NCI-H524 (cell line): Measurements from ENCODE around the gene AHCYL2.
A peak's percentile ranks its signal among the peaks of the same experiment; 100 is the strongest.

Experiments
- DNase-seq, 2 experiments: peaks; one replicate each; lab custom pipeline; 2025; lab: John Stamatoyannopoulos, UW

Gene AHCYL2

GRCh38 chr7:129244220-129244619, 19.4 kb downstream of the AHCYL2 start:
- no peak for DNase-seq

DNA sequence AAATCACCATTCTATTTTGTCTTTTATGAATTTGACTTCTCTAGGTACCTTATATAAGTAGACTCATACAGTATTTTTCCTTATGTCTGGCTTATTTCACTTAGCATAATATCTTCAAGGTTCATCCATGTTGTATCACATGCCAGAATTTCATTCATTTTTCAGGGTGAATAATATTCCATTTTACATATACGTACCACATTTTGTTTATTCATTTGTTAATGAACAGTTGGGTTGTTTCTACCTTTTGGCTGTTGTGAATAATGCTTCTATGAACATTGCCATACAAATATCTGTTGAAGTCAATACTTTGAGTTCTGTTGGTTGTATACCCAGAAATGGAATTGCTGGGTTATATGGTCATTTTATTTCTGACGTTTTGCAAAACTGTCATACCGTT, 20.7 kb downstream of the AHCYL2 start:
- DNase-seq, result no peak

DNA sequence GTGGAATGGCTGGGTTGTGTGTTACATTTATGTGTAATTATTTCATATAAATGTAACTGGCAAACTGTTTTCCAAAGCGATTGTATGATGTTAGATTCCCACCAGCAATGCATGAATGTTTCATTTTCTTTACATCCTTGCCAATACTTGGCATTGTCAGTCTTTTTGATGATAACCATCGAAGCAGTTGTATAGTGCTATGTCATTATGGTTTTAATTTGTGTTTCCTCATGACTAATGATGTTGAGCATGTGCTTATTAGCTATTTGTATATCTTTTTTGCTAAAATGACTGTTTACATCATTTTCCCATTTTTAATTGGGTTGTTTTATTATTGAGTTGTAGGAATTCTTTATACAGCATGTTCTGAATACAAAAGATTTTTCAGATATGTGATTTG, 22.3 kb downstream of the AHCYL2 start:
- DNase-seq, result no peak

DNA sequence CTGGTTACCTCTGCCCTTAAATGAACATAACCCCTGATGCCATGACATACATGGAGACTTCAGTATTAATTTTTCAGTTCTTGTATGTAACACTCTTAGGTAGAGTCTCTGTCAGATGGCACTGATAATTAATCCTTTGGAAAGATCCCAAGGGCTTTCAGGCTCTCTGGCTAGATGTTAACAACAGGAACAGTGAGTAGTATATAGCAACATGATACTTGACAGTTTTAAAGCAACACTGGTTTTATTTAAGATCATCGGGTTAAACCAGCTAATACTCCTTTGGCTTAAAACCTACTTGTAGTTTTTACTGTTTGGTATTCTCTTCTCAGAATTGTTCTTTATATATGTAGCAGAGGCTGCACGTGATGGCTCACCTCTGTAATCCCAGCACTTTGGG, 27.3 kb downstream of the AHCYL2 start:
- DNase-seq, result peak; percentile 88 to 96

GRCh38 chr7:129252603-129253002, 27.8 kb downstream of the AHCYL2 start:
- peak in 1 of 2 experiments; percentile 24 for DNase-seq

- DNase-seq, result no peak
Observed at GRCh38 chr7:129255800-129256199, 31.0 kb downstream of the AHCYL2 start.

GRCh38 chr7:129256221-129256620, 31.4 kb downstream of the AHCYL2 start:
- no peak for DNase-seq

DNA sequence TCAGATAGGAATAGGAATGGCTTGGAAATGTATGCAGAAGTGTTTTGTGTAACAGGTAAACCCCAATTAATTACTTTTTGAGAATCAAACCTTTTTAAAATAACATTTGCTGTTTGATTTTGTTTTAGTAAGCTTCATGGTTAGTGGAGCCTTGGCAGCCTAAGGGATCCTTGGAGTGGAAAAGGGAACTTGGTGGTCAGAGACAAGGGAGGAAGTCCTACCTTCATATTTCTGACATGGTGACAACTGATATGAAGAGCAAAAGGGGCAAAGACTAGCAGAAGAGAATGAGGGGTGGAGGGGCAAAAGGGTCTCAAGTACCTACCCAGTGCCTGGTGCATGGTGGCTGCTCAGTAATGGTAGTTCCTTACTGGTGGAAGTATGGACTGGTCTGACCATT, 32.3 kb downstream of the AHCYL2 start:
- DNase-seq, result no peak

DNA sequence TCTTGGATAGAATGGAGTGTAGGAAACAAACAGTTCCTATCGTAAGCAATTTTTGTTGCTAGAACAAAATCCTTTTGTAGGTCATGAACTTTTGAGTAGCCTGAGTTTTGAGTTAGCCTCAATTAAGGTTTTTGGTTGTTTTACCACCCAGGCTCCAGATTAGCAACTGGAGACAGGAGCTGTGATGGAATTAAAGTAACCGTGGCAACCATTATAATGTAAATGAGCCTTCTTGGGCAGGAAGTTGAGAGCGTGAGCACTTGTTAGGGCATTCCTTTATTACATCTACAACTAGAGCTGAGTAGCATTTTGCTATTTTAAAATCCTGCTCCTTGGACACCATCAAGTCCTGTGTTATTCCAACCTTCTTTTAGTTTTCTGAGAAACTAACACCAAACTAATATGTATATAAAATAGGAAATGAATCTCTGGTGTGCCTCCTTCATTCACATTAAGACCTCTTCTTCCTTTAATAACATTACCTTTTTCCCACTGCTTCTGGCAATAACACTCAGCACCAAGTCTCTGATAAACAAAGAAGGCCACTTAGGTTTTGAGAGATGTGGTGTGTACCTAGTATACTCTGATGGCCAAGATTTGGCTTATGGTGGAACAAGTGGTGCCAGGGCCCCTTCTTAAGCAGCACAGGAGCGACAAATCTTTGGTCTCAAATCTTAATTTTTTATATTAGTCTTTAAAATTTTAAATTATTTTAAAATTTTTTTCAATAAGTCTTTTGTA, 34.0 kb downstream of the AHCYL2 start:
- DNase-seq, result peak in 1 of 2 experiments; percentile 30

- DNase-seq, result no peak
Observed at GRCh38 chr7:129262324-129262723, 37.5 kb downstream of the AHCYL2 start.

DNA sequence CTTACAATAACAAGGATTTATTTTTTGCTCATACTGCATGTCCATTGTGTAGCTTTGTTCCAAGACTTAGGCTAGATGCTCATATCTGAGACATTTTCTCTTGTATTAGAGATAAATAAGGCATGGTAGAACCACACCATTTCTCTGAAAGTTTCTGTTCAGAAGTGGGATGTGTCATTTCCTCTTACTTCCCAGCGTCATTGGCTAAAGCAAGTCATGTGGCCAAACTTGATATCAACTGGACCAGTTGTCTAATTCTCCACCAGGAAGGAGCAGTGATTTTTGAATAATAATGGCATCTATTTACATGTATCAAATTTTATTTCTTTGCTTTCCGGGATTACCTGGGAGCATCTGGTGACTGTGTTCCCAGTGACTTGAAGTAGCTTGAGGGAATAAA, 38.3 kb downstream of the AHCYL2 start:
- DNase-seq, result peak in 1 of 2 experiments; percentile 10

- DNase-seq, result no peak
Observed at GRCh38 chr7:129264534-129264933, 39.7 kb downstream of the AHCYL2 start.

- no peak for DNase-seq
Observed at GRCh38 chr7:129265328-129265727, 40.5 kb downstream of the AHCYL2 start.

- DNase-seq, result no peak
Observed at GRCh38 chr7:129266181-129266580, 41.4 kb downstream of the AHCYL2 start.

DNA sequence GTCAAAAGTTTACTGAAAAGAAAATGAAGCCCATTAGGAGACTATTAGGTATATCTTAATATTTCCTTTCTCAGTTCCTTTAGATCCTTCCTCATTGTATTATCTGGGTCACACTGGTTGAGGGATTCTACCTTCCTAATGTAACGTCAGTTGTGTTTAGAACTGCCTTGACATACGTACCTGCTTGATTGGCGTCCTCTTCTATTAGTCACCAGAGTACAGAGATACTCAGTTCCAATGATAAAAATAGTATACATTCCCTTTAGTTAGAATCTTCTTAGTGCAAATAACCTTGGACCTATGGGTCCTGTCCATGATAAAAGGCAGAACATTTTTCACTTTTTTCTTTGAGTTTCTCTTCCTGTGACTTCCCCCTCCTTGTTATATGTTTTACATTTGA, 45.2 kb downstream of the AHCYL2 start:
- DNase-seq, result no peak

- peak; percentile 49 to 75 for DNase-seq
Observed at GRCh38 chr7:129271500-129272355, 46.9 kb downstream of the AHCYL2 start.

GRCh38 chr7:129273936-129274335, 49.1 kb downstream of the AHCYL2 start:
- DNase-seq, result no peak

GRCh38 chr7:129277629-129278028, 52.8 kb downstream of the AHCYL2 start:
- no peak for DNase-seq

DNA sequence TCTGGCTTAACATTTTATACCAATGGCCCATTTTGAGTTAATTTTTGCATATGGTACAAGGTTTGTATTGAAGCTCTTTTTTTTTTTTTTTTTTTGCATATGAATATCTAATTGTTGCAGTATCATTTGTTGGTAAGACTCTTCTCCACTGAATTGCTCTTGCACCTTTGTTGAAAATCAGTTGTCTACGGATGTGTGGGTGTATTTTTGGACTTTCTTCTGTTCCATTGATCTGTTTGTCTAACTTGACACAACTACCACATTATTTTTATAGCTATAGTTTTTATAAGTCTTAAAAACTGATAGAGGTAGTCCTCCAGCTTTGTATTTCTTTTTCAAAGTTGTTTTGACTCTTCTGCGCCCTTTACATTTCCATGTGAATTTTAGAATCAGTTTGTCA, 53.9 kb downstream of the AHCYL2 start:
- DNase-seq, result no peak

DNA sequence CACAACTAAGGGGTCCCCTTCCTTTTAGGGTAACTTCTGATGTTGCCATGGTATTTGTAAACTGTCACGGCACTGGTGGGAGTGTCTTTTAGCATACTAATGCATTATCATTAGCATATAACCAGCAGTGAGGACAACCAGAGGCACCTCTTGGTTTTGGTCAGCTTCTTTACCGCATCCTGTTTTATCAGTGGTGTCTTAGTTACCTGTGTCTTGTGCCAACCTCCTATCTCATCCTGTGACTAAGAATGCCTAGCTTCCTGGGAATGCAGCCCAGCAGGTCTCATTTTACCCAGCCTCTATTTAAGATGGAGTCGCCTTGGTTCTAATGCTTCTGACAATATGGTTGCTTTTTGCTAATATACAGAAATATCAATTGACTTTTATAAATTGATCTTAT, 54.9 kb downstream of the AHCYL2 start:
- DNase-seq, result no peak

GRCh38 chr7:129281163-129281562, 56.3 kb downstream of the AHCYL2 start:
- no peak for DNase-seq

- no peak for DNase-seq
Observed at GRCh38 chr7:129282865-129283264, 58.0 kb downstream of the AHCYL2 start.

- no peak for DNase-seq
Observed at GRCh38 chr7:129283936-129284335, 59.1 kb downstream of the AHCYL2 start.
